ENCODE data around the gene MYO1G. TPM values are rescaled to one million over a fixed set of nuclear protein-coding genes. Genes with fewer than 3 reads are reported as not detected.
"Not testable (repeated sequence)": the region's sequence is repeated elsewhere in the genome, so short reads cannot be mapped to it uniquely, and the experiment has no call there.

Gene MYO1G
- total RNA-seq, 1 experiment from 2014 or later, result 0.36 TPM

GRCh38 chr7:45026984-45027773 lies 48.4 kb upstream of the MYO1G start:
- Histone ChIP-seq H3K4me1 (no peaks in the 10 kb centered on the region), H3K4me3 (ENCODE audit: low read depth, low read length) (no peak overlapping the region), H3K36me3 (ENCODE audit: control insufficient read depth, insufficient read depth, low read length) (no peaks in the 10 kb centered on the region; the same call in 1 of the 2 replicates), H3K27me3 (replicated peaks; ENCODE audit: control insufficient read depth, insufficient read depth, low read length) (no peaks in the 10 kb centered on the region), H3K9me3 (no peaks in the 10 kb centered on the region)
- intact Hi-C loops (cut with micrococcal nuclease; ENCODE audit: unreplicated experiment), result no loop called here
- Mint-ChIP-seq H3K4me1 (ENCODE audit: low read depth, unreplicated experiment) (no peaks in the 10 kb centered on the region), H3K27me3 (ENCODE audit: insufficient read depth, unreplicated experiment) (no peaks in the 10 kb centered on the region), H3K27ac (ENCODE audit: unreplicated experiment) (no peak overlapping the region), H3K9me3 (ENCODE audit: unreplicated experiment) (no peaks in the 10 kb centered on the region), H3K4me3 (ENCODE audit: unreplicated experiment) (no peak overlapping the region), H3K36me3 (ENCODE audit: insufficient read depth, unreplicated experiment) (peaks cover 10% of the 10 kb centered on the region)
- TF ChIP-seq CTCF (IDR thresholded peaks at IDR 0.05; ENCODE audit: insufficient read depth in 1 of 2, low read depth in 1 of 2, low read length in 1 of 2, severe bottlenecking in 1 of 2, unreplicated experiment in 1 of 2), result no peak
- POLR2A ChIA-PET, result no interaction called here
- CTCF ChIA-PET, result no interaction called here
- DNase-seq, result no peak
- BruUV-seq (replicated peaks), result no TSS peak

GRCh38 chr7:45026013-45026412 lies 47.2 kb upstream of the MYO1G start:
- no peak for TF ChIP-seq CTCF (IDR thresholded peaks at IDR 0.05; ENCODE audit: insufficient read depth in 1 of 2, low read depth in 1 of 2, low read length in 1 of 2, severe bottlenecking in 1 of 2, unreplicated experiment in 1 of 2)
- H3K36me3 Mint-ChIP-seq (ENCODE audit: insufficient read depth, unreplicated experiment), result peaks cover 16% of the 10 kb centered on the region
- H3K4me1 Mint-ChIP-seq (ENCODE audit: low read depth, unreplicated experiment), result no peaks in the 10 kb centered on the region
- Histone ChIP-seq H3K9me3 (no peaks in the 10 kb centered on the region), H3K4me3 (ENCODE audit: low read depth, low read length) (no peak overlapping the region), H3K4me1 (no peaks in the 10 kb centered on the region), H3K27me3 (replicated peaks; ENCODE audit: control insufficient read depth, insufficient read depth, low read length) (no peaks in the 10 kb centered on the region), H3K36me3 (ENCODE audit: control insufficient read depth, insufficient read depth, low read length) (no peaks in the 10 kb centered on the region; the same call in 1 of the 2 replicates)
- DNase-seq, result no peak
- BruUV-seq (replicated peaks), result no TSS peak
- no peaks in the 10 kb centered on the region for H3K27me3 Mint-ChIP-seq (ENCODE audit: insufficient read depth, unreplicated experiment)
- H3K4me3 Mint-ChIP-seq (ENCODE audit: unreplicated experiment), result no peak overlapping the region
- ChIA-PET POLR2A (no interaction called here), CTCF (no interaction called here)
- H3K9me3 Mint-ChIP-seq (ENCODE audit: unreplicated experiment), result no peaks in the 10 kb centered on the region
- intact Hi-C loops (cut with micrococcal nuclease; ENCODE audit: unreplicated experiment), result no loop called here
- no peak overlapping the region for H3K27ac Mint-ChIP-seq (ENCODE audit: unreplicated experiment)

DNA sequence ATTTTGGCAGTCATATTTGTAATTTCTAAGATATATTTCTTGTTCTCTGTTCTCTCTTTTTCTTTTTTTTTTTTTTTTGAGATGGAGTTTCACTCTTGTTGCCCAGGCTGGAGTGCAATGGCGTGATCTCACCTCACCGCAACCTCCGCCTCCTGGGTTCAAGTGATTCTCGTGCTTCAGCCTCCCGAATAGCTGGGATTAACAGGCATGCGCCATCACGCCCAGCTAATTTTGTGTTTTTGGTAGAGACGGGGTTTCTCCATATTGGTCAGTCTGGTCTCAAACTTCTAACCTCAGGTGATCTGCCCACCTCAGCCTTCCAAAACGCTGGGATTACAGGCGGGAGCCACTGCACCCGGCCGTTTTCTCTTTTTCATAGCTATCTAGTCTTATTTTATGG lies 46.7 kb upstream of the MYO1G start:
- not testable (repeated sequence) for H3K27ac Mint-ChIP-seq (ENCODE audit: unreplicated experiment); BruUV-seq (replicated peaks)

More for the DNA sequence above, 46.7 kb upstream of the MYO1G start:
- H3K27me3 ChIP-seq (replicated peaks; ENCODE audit: control insufficient read depth, insufficient read depth, low read length); H3K4me1 ChIP-seq; CTCF ChIA-PET; POLR2A ChIA-PET; H3K36me3 ChIP-seq (ENCODE audit: control insufficient read depth, insufficient read depth, low read length); H3K9me3 Mint-ChIP-seq (ENCODE audit: unreplicated experiment); H3K9me3 ChIP-seq; H3K4me1 Mint-ChIP-seq (ENCODE audit: low read depth, unreplicated experiment); H3K4me3 ChIP-seq (ENCODE audit: low read depth, low read length); intact Hi-C loops (cut with micrococcal nuclease; ENCODE audit: unreplicated experiment); DNase-seq; H3K27me3 Mint-ChIP-seq (ENCODE audit: insufficient read depth, unreplicated experiment); H3K4me3 Mint-ChIP-seq (ENCODE audit: unreplicated experiment): not testable (repeated sequence)
- H3K36me3 Mint-ChIP-seq (ENCODE audit: insufficient read depth, unreplicated experiment), result peaks cover 16% of the 10 kb centered on the region

Data from Caco-2 (cell line).